Fibroblast of skin of left quadriceps (primary cell): ENCODE measurements around the gene COX18.

Experiments
- DNase-seq, 2 experiments: peaks; one replicate each; pipeline ENCODE4 v3.0.0-alpha.2; 2013; ENCODE audit warnings: low read depth in 2 of 2

The COX18 gene

GRCh38 chr4:73069338-73070073 lies at the start of gene COX18:
Gene COX18 (minus strand): TSS chr4:73069716. CDS start chr4:73069649, 67 bp downstream.
- peak; percentile 96 for DNase-seq

- no peak for DNase-seq
These were observed 40.0 kb upstream of the COX18 start for GRCh38 chr4:73109493-73109892.

GRCh38 chr4:73104695-73105094 lies 35.2 kb upstream of the COX18 start:
- DNase-seq = no peak

- DNase-seq = no peak
These were observed 34.4 kb upstream of the COX18 start for GRCh38 chr4:73103799-73104503.

- no peak for DNase-seq
These were observed 29.6 kb upstream of the COX18 start for GRCh38 chr4:73099143-73099542.

GRCh38 chr4:73098713-73099112 lies 29.2 kb upstream of the COX18 start:
- DNase-seq = no peak

GRCh38 chr4:73098016-73098415 lies 28.5 kb upstream of the COX18 start:
- no peak for DNase-seq

GRCh38 chr4:73092868-73093267 lies 23.4 kb upstream of the COX18 start:
- DNase-seq = no peak

- no peak for DNase-seq
These were observed 21.2 kb upstream of the COX18 start for GRCh38 chr4:73090738-73091137.

- no peak for DNase-seq
These were observed 18.4 kb upstream of the COX18 start for GRCh38 chr4:73087871-73088270.

- DNase-seq = no peak
These were observed 16.8 kb upstream of the COX18 start for GRCh38 chr4:73086095-73086868.

GRCh38 chr4:73080789-73081188 lies 11.3 kb upstream of the COX18 start:
- DNase-seq = no peak

GRCh38 chr4:73075832-73076231 lies 6.3 kb upstream of the COX18 start:
- no peak for DNase-seq

- no peak for DNase-seq
These were observed 516 bp upstream of the COX18 start for GRCh38 chr4:73070074-73070390.

- DNase-seq = no peak
These were observed 802 bp downstream of the COX18 start for GRCh38 chr4:73068491-73069337.

GRCh38 chr4:73067971-73068394 lies 1.5 kb downstream of the COX18 start:
- DNase-seq = no peak

GRCh38 chr4:73066928-73067327 lies 2.6 kb downstream of the COX18 start:
- no peak for DNase-seq

GRCh38 chr4:73066445-73066844 lies 3.1 kb downstream of the COX18 start:
- no peak for DNase-seq

- no peak for DNase-seq
These were observed 5.0 kb downstream of the COX18 start for GRCh38 chr4:73064536-73064935.

GRCh38 chr4:73055241-73055897 lies 14.1 kb downstream of the COX18 start:
- no peak for DNase-seq

GRCh38 chr4:73053974-73054480 lies 15.5 kb downstream of the COX18 start:
- no peak for DNase-seq
